ENCODE measurements around the gene PCBP3.

DNA sequence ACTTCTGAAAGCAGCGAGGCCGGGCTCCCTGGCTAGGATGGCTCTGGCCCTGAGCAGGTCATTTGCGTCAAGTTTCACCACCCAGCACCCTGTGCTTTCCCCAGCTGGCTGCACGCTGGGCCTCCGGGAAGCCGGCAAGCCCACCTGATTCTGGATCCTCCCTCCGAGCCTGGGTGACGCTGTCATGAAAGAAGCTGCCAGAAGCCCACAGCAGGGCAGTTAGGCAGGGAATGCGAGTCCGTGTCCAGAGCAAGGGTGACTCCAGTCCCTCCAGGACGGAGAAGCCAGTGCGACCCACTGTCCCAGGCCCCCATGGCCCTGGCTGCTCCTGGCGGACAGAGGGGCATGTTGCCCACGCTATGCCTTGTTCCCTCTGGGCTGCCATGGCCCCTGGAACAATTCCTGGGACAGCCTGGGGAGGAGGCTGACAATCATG, 44.4 kb upstream of the PCBP3 start:
- no peak for TF ChIP-seq CTCF (optimal IDR thresholded peaks at IDR 0.05 in 1 of 3, IDR thresholded peaks at IDR 0.05 in 1 of 3, conservative IDR thresholded peaks at IDR 0.05 in 1 of 3; ENCODE audit: extremely low read depth in 1 of 3, insufficient read depth in 2 of 3, low read length in 3 of 3)
- no peak for TF ChIP-seq EZH2 (IDR thresholded peaks at IDR 0.05; ENCODE audit: low read length)
